Gastrocnemius medialis (tissue), 4 donors: Measurements from ENCODE around the gene GLDC.

Experiments used
- CTCF ChIP-seq, 5 experiments: fragments of 450-650 bp in 3 of 5; fragments of 200-600 bp in 2 of 5; sonication (generic) in 2 of 5; IDR thresholded peaks in 4 of 5; conservative IDR thresholded peaks in 1 of 5; 1 replicate in 4 of 5; 2 replicates in 1 of 5; pipeline ENCODE4 v1.5.1; 2016 to 2019; ENCODE audit warnings: antibody characterized with exemption in 5 of 5, mild to moderate bottlenecking in 3 of 5, moderate library complexity in 3 of 5
- POLR2A ChIP-seq, 2 donors: fragments of 450-650 bp; IDR thresholded peaks; one replicate each; pipeline ENCODE4 v1.6.1; 2017; ENCODE audit warnings: antibody characterized with exemption in 2 of 2, mild to moderate bottlenecking in 2 of 2, moderate library complexity in 2 of 2

GRCh38 chr9:6641561-6641960 is 4.0 kb downstream of the GLDC start:
- TF ChIP-seq CTCF (IDR thresholded peaks at IDR 0.05 in 4 of 5, conservative IDR thresholded peaks at IDR 0.05 in 1 of 5) (no peak), POLR2A (IDR thresholded peaks at IDR 0.05) (no peak)
